Stimulated activated naive CD8-positive, alpha-beta T cell treated with anti-CD3 and anti-CD28 coated beads, Interleukin-15, amount 100 ng/mL, for 72 hours (primary cell): ENCODE data around the gene MYO18A.

Experiments used
- ATAC-seq: fragments of 150-1000 bp; cut with Tn5 transposase; 2 replicates; pipeline ENCODE4 v1.10.0; 2021; ENCODE audit warnings: mild to moderate bottlenecking, moderate library complexity
- DNase-seq, 2 donors: peaks; one replicate each; pipeline ENCODE4 v3.0.0; 2021 to 2022
- H3K27ac Mint-ChIP-seq, 2 donors: one replicate each; pipeline ENCODE4 v1.8.0; 2022; ENCODE audit warnings: mild to moderate bottlenecking in 2 of 2, mixed read lengths in 2 of 2, moderate library complexity in 2 of 2
- H3K27me3 Mint-ChIP-seq: one replicate; pipeline ENCODE4 v1.8.0; 2022; ENCODE audit warnings: mixed read lengths
- H3K4me1 Mint-ChIP-seq: one replicate; pipeline ENCODE4 v1.8.0; 2022; ENCODE audit warnings: mild to moderate bottlenecking, mixed read lengths
- H3K4me3 Mint-ChIP-seq, 2 donors: one replicate each; pipeline ENCODE4 v1.8.0; 2022; ENCODE audit warnings: mild to moderate bottlenecking in 2 of 2, mixed read lengths in 2 of 2, moderate library complexity in 1 of 2
- H3K9me3 Mint-ChIP-seq, 2 donors: one replicate each; pipeline ENCODE4 v1.8.0; 2022; ENCODE audit warnings: mixed read lengths in 2 of 2

MYO18A gene

DNA sequence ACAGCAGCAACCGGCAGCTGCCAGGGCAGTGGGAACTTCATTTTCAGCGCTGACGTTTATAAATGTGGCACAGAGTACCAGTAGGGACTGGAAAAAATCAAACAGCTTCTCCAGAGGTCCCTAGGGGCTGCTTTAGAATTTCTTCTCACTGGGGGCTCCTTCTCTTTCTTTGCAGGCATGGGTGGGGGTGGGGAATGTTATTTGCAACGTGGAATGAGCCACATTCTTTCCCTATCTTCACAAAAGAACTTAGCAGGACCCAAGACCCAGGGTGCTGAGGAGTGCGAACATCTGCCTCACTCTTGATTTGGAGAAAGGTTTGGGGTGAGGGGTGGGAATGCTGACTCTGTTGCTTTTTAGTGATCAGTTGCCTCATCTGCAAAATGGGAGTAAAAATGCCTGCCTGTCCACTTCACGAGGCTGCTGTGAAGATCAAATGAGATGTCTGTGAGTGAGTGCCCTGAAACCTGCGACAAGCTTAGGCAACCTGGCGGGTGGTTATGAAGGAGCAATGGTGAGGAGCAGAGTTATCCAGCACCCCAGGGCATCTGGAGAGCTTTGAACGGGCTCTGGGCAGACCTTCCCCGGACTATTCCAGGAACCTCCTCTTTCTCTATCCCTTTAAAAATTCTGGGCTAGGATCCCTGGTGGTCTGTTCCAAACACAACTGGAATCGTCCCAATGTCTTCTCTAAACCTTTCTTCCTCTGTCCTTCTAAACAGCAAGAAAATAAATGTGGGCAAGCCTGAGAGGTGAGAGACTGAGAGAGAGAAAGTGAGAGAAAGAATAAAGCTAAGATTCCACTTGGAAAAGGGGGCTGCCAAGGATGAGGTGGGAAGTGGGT, 148.0 kb downstream of the MYO18A start:
- H3K4me1 Mint-ChIP-seq = no peaks in the 10 kb centered on the region
- peaks cover 49% of the 10 kb centered on the region for H3K27me3 Mint-ChIP-seq
- ATAC-seq (no peak), DNase-seq (no peak)
- peaks cover 4 to 14% of the 10 kb centered on the region in 2 donors for H3K9me3 Mint-ChIP-seq
- no peak overlapping the region for H3K27ac Mint-ChIP-seq
- no peak overlapping the region for H3K4me3 Mint-ChIP-seq

DNA sequence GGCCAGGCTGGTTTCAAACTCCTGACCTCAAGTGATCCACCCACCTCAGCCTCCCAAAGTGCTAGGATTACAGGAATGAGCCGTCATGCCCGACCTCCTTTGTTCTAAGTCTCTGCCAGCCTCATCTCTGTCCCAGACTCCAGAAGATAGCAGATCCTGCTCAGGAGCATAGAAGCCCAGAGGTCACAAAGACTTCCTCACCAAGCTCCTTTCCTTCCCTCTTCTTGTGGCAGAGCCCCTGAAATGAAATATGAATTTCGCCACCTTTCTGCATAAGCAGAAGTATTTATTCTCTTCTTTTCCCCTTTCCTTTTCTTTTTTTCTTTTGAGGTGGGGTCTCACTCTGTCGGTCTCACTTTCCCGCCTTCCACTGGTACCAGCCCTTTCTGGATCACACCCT, 148.7 kb downstream of the MYO18A start:
- peaks cover 56% of the 10 kb centered on the region for H3K27me3 Mint-ChIP-seq
- ATAC-seq = no peak

DNA sequence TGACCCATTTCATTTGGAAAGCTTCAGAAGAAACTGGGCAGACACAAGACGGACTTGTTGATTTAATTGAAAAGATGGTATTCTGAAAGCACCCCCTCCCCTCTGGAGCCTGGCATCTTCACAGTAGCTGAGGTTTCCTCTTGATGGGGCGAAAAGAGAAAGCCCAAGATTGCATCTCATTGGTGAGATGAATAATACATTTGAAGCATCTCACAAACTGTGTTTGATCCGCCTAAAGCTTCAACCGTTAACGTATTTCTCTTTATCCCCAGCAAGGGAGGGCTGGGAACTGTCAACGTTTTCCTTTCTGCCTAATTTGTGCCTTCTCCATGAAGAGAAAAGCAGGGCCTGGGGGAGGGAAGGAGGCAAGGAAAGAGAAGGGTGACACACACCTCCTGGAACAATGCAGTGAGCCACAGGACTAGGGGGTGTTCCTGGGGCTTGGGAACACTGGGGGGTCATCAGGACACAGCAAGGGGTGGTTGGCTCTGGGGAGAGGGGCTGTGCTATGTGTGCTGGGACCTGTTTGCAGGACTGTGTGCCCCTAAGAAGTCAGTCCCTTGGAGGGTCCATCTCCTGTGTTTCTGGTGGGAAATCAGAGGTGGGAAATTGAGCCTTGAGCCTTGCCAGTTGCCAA, 155.8 kb downstream of the MYO18A start:
- H3K9me3 Mint-ChIP-seq = no peaks in the 10 kb centered on the region
- no peak overlapping the region for H3K27ac Mint-ChIP-seq
- no peak for ATAC-seq

More for the DNA sequence above, 148.7 kb downstream of the MYO18A start:
- Mint-ChIP-seq H3K4me1 (no peaks in the 10 kb centered on the region), H3K27ac (no peak overlapping the region), H3K9me3 (peaks cover 4 to 14% of the 10 kb centered on the region in 2 donors), H3K4me3 (no peak overlapping the region)
- DNase-seq = no peak

DNA sequence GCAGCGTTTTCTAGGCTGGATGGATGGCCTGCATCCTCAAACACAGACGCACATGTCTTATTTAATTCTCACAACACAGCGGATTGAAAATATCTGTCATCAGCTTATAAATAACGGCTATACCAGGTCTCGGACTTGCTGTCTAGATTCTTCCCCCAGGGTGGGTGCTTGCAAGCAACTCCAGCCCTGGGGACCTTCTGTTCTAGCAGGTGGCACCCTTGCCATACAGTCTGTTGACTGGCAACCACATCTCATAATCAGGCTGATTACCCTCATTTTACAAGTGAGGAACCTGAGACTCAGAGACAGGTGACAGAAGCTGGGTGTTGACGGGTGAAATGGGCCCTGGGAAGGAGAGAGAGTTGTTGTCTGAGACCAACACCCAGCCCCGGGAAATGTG, 158.1 kb downstream of the MYO18A start:
- ATAC-seq = no peak
- no peak overlapping the region for H3K4me3 Mint-ChIP-seq
- peaks cover 16% of the 10 kb centered on the region for H3K4me1 Mint-ChIP-seq
- DNase-seq = no peak
- H3K9me3 Mint-ChIP-seq = no peaks in the 10 kb centered on the region
- peaks cover 88% of the 10 kb centered on the region for H3K27me3 Mint-ChIP-seq
- H3K27ac Mint-ChIP-seq = no peak overlapping the region

More for the DNA sequence above, 155.8 kb downstream of the MYO18A start:
- no peak overlapping the region for H3K4me3 Mint-ChIP-seq
- peaks cover 74% of the 10 kb centered on the region for H3K27me3 Mint-ChIP-seq
- no peak for DNase-seq
- H3K4me1 Mint-ChIP-seq = peaks cover 6% of the 10 kb centered on the region

DNA sequence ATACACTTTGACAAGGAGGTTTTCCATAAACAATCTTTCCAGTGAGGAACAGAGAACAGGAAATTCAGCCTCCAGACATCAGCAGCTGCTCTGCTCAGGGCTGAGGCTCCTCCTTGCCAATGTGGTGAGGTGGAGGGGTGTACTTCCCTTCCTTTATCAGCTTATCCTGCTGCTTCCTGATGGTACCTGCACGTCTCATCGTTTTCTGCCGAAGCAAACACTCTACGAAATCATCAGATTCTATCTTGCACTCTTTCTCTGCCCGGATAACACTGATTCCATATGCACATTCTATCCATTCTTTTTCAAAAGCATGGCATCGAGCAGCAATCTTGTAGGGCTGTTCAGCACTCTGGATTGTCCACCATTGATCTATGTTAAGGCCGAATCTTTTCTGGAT, 159.0 kb downstream of the MYO18A start:
- ATAC-seq (no peak), DNase-seq (no peak)
- Mint-ChIP-seq H3K4me3 (no peak overlapping the region), H3K27me3 (peaks cover 90% of the 10 kb centered on the region), H3K27ac (no peak overlapping the region), H3K9me3 (no peaks in the 10 kb centered on the region), H3K4me1 (peaks cover 16% of the 10 kb centered on the region)
